Neuron (in vitro differentiated cells): ENCODE data around the gene TNNT2.

Experiments used
- H2AFZ ChIP-seq: one replicate; pipeline ENCODE4 v1.6.1; 2013; ENCODE audit warnings: low read depth, mild to moderate bottlenecking, inconsistent platforms, low read length, moderate library complexity
- H3K27me3 ChIP-seq: one replicate; pipeline ENCODE4 v1.6.1; 2013; ENCODE audit warnings: low read length; ENCODE audit not compliant: insufficient read depth
- H3K36me3 ChIP-seq: one replicate; pipeline ENCODE4 v1.6.1; 2013; ENCODE audit warnings: low read length; ENCODE audit not compliant: insufficient read depth
- H3K4me1 ChIP-seq: one replicate; pipeline ENCODE4 v1.6.1; 2013; ENCODE audit warnings: low read length; ENCODE audit not compliant: insufficient read depth
- H3K4me3 ChIP-seq: 2 replicates; pipeline ENCODE4 v1.5.1; 2013; ENCODE audit warnings: mild to moderate bottlenecking, low read length, moderate library complexity
- H3K9me3 ChIP-seq: one replicate; pipeline ENCODE4 v1.6.1; 2013; ENCODE audit warnings: low read length

The TNNT2 gene

GRCh38 chr1:201383647-201384405 lies 6.3 kb upstream of the TNNT2 start:
- Histone ChIP-seq H3K36me3 (no peaks in the 10 kb centered on the region), H3K9me3 (no peaks in the 10 kb centered on the region), H3K4me3 (no peak overlapping the region), H3K27me3 (peaks cover 9% of the 10 kb centered on the region), H2AFZ (no peak overlapping the region), H3K4me1 (no peaks in the 10 kb centered on the region)

- Histone ChIP-seq H3K9me3 (no peaks in the 10 kb centered on the region), H2AFZ (no peak overlapping the region), H3K4me3 (no peak overlapping the region), H3K27me3 (peaks cover 3% of the 10 kb centered on the region), H3K4me1 (peaks cover 6% of the 10 kb centered on the region), H3K36me3 (no peaks in the 10 kb centered on the region)
Observed at GRCh38 chr1:201381130-201381529, 3.6 kb upstream of the TNNT2 start.

GRCh38 chr1:201379733-201380242 lies 2.3 kb upstream of the TNNT2 start:
- H3K4me3 ChIP-seq: no peak overlapping the region
- no peaks in the 10 kb centered on the region for H3K27me3 ChIP-seq
- no peak overlapping the region for H2AFZ ChIP-seq
- H3K4me1 ChIP-seq: peaks cover 6% of the 10 kb centered on the region
- H3K36me3 ChIP-seq: no peaks in the 10 kb centered on the region
- no peaks in the 10 kb centered on the region for H3K9me3 ChIP-seq

- H3K36me3 ChIP-seq: no peaks in the 10 kb centered on the region
- no peaks in the 10 kb centered on the region for H3K27me3 ChIP-seq
- peaks cover 6% of the 10 kb centered on the region for H3K4me1 ChIP-seq
- no peaks in the 10 kb centered on the region for H3K9me3 ChIP-seq
- H3K4me3 ChIP-seq: no peak overlapping the region
- no peak overlapping the region for H2AFZ ChIP-seq
Observed at GRCh38 chr1:201378804-201379203, 1.3 kb upstream of the TNNT2 start.

- Histone ChIP-seq H3K27me3 (peaks cover 9% of the 10 kb centered on the region), H3K4me1 (peaks cover 6% of the 10 kb centered on the region), H3K9me3 (no peaks in the 10 kb centered on the region), H2AFZ (no peak overlapping the region), H3K4me3 (no peak overlapping the region), H3K36me3 (no peaks in the 10 kb centered on the region)
Observed at GRCh38 chr1:201376464-201377374, 761 bp downstream of the TNNT2 start.

- no peak overlapping the region for H3K4me3 ChIP-seq
- H2AFZ ChIP-seq: no peak overlapping the region
- peaks cover 13% of the 10 kb centered on the region for H3K27me3 ChIP-seq
- no peaks in the 10 kb centered on the region for H3K9me3 ChIP-seq
- H3K36me3 ChIP-seq: no peaks in the 10 kb centered on the region
- peaks cover 6% of the 10 kb centered on the region for H3K4me1 ChIP-seq
Observed at GRCh38 chr1:201376107-201376463, 1.4 kb downstream of the TNNT2 start.

- Histone ChIP-seq H3K36me3 (no peaks in the 10 kb centered on the region), H3K9me3 (no peaks in the 10 kb centered on the region), H3K4me1 (peaks cover 6% of the 10 kb centered on the region), H3K27me3 (peaks cover 13% of the 10 kb centered on the region), H3K4me3 (no peak overlapping the region), H2AFZ (no peak overlapping the region)
Observed at GRCh38 chr1:201375169-201375568, 2.3 kb downstream of the TNNT2 start.

- Histone ChIP-seq H3K4me1 (peaks cover 6% of the 10 kb centered on the region), H3K27me3 (peaks cover 13% of the 10 kb centered on the region), H3K4me3 (no peak overlapping the region)
Observed at GRCh38 chr1:201374364-201374763, 3.1 kb downstream of the TNNT2 start.

GRCh38 chr1:201371792-201372191 lies 5.7 kb downstream of the TNNT2 start:
- Histone ChIP-seq H2AFZ (no peak overlapping the region), H3K9me3 (no peaks in the 10 kb centered on the region), H3K36me3 (no peaks in the 10 kb centered on the region), H3K27me3 (peaks cover 20% of the 10 kb centered on the region), H3K4me1 (peaks cover 6% of the 10 kb centered on the region), H3K4me3 (no peak overlapping the region)

More at GRCh38 chr1:201374364-201374763, 3.1 kb downstream of the TNNT2 start:
- H2AFZ ChIP-seq: no peak overlapping the region
- H3K36me3 ChIP-seq: no peaks in the 10 kb centered on the region
- H3K9me3 ChIP-seq: no peaks in the 10 kb centered on the region

- Histone ChIP-seq H3K4me3 (no peak overlapping the region), H3K36me3 (no peaks in the 10 kb centered on the region), H3K27me3 (peaks cover 20% of the 10 kb centered on the region), H3K4me1 (peaks cover under 1% of the 10 kb centered on the region), H2AFZ (no peak overlapping the region), H3K9me3 (no peaks in the 10 kb centered on the region)
Observed at GRCh38 chr1:201371276-201371675, 6.2 kb downstream of the TNNT2 start.

GRCh38 chr1:201370500-201370899 lies 7.0 kb downstream of the TNNT2 start:
- Histone ChIP-seq H3K36me3 (no peaks in the 10 kb centered on the region), H3K4me3 (no peak overlapping the region), H2AFZ (no peak overlapping the region), H3K4me1 (no peaks in the 10 kb centered on the region), H3K9me3 (no peaks in the 10 kb centered on the region), H3K27me3 (peaks cover 20% of the 10 kb centered on the region)

- Histone ChIP-seq H3K4me1 (no peaks in the 10 kb centered on the region), H3K4me3 (no peak overlapping the region), H2AFZ (no peak overlapping the region), H3K27me3 (peaks cover 20% of the 10 kb centered on the region), H3K9me3 (no peaks in the 10 kb centered on the region), H3K36me3 (no peaks in the 10 kb centered on the region)
Observed at GRCh38 chr1:201369209-201369608, 8.3 kb downstream of the TNNT2 start.

- no peaks in the 10 kb centered on the region for H3K9me3 ChIP-seq
- no peak overlapping the region for H2AFZ ChIP-seq
- no peak overlapping the region for H3K4me3 ChIP-seq
- no peaks in the 10 kb centered on the region for H3K4me1 ChIP-seq
- peaks cover 11% of the 10 kb centered on the region for H3K27me3 ChIP-seq
- H3K36me3 ChIP-seq: no peaks in the 10 kb centered on the region
Observed at GRCh38 chr1:201366696-201367095, 10.8 kb downstream of the TNNT2 start.
